Activated naive CD4-positive, alpha-beta T cell (primary cell): ENCODE measurements around the gene HTR3D.
"Not testable (repeated sequence)": the region's sequence is repeated elsewhere in the genome, so short reads cannot be mapped to it uniquely, and the experiment has no call there.

Source experiments
- DNase-seq, 4 experiments: peaks; one replicate each; lab custom pipeline; 2025; lab: John Stamatoyannopoulos, UW

The HTR3D gene

DNA sequence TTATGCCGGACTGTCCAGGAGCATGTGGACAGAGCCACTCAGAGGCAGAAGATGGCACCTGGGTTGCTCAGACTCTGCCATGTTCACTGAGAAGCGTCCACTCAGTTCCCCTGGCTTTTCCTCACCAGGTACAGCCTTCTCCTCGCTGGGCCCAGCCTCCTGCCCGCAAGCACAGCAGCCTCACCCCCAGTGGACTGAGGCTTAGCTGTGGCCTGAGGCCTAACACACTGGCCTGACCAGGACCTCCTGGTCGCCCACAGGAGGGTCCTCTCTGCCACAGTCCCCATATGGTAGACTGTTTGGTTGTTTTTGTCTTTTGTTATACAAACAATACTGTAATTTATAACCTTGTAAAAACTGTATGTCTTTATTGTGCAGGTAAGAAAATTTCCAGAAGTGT is 36.8 kb downstream of the HTR3D start:
- DNase-seq: no peak

DNA sequence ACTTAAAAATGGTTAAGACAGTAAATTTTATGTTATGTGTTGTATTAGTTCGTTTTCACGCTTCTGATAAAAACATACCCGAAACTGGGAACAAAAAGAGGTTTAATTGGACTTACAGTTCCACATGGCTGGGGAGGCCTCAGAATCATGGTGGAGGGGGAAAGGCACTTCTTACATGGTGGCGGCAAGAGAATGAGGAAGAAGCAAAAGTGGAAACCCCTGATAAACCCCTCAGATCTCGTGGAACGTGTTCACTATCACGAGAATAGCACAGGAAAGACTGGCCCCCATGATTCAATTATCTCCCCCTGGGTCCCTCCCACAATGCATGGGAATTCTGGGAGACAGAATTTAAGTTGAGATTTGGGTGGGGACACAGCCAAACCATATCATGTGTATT is 39.6 kb downstream of the HTR3D start:
- DNase-seq: not testable (repeated sequence)

GRCh38 chr3:184073621-184074020 is 42.1 kb downstream of the HTR3D start:
- no peak for DNase-seq

GRCh38 chr3:184075901-184076300 is 44.4 kb downstream of the HTR3D start:
- DNase-seq: no peak

- DNase-seq: no peak
These were observed 46.3 kb downstream of the HTR3D start for GRCh38 chr3:184077881-184078280.

DNA sequence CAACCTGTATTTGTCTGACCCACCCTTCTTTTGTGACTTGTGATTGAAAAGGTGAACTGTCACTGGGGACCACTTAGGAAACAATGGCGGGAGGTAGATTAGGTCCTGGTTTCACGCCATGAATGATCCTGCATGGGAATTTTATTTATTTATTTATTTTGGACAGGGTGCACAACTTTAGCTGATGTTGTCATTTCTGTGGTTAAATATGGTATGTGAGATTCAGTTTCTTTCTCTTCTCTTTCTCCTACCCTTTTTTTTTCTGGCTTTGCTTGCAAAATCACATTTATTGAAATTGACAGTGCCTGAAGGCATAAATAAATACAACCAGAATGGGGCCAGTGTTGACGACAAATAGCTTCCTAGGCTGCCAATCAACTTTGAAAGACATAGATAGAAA is 47.3 kb downstream of the HTR3D start:
- DNase-seq: no peak

DNA sequence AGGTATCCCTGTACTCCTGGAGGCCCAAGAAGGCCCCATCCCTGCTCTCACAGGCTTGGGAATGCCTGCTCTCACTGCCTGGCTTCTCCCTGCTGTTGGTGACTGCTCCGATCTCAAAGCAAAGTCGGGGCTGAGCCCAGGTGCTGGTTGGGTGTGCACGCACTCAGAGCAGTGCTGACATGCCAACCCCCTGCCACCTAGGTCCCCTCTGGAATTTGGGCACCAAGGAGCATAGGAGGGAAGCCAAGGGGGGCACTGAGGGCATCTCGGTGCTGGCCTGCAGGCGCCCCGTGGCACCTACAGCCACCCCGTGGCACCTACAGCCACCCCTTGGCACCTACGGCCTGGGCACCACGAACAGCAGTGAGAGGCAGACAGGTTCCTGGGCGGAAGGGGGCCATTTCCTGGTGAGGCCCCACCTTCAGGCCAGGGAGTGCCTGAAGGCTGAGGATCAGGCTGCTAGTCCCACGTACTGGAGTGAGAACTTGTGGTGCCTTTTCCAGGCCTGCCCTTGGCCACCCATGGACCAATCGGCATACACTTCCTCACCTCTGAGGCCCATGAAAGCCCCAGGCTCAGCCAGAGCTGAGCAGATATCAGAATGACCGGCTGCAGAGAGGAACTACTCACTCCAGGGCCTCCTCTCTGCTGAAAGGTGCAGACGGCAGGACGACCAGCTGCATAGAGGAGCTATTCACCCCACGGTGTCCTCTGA is 49.7 kb downstream of the HTR3D start:
- DNase-seq: no peak

GRCh38 chr3:184082034-184082433 is 50.5 kb downstream of the HTR3D start:
- no peak for DNase-seq

DNA sequence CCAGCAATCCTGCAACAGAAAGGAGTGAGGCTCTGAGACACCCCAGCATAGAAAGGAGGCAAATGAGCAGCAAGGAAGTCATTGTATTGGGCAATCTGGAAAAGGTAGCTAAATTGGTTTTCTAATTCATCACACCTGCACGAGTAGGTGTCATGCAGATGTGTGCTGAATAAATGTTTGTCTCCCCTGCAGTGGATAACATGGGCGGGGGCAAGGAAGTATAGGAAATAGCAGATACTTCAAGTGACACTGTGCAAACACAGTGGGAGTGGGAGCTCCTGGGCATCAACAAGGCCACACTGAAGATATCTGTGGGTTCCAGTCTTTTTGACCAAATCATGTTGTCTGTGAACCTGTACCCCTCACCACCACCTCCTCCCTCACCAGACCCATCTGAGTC is 50.9 kb downstream of the HTR3D start:
- no peak for DNase-seq

DNA sequence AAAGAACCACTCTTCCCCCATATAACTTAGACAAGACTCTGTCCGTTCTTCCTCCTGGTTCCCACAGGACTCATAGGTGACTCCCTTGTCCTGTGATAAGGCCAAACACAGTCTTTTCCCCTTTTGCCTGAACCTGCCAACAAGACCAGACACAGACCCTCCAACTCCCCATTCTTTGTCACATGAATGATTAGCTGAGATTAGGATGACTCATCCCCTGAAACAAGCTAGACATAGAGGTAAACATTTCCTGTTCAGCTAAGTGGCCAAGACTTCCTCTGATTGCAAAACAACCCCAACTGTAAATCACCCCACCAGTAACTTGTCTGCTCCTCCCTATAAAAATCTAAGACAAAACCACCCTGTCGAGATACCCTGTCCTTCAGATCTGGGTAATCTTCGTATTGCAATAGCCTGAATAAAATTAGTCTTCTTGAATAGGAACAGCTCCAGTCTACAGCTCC is 53.9 kb downstream of the HTR3D start:
- no peak for DNase-seq
